ENCODE measurements around the gene SKAP1.

Gene SKAP1

DNA sequence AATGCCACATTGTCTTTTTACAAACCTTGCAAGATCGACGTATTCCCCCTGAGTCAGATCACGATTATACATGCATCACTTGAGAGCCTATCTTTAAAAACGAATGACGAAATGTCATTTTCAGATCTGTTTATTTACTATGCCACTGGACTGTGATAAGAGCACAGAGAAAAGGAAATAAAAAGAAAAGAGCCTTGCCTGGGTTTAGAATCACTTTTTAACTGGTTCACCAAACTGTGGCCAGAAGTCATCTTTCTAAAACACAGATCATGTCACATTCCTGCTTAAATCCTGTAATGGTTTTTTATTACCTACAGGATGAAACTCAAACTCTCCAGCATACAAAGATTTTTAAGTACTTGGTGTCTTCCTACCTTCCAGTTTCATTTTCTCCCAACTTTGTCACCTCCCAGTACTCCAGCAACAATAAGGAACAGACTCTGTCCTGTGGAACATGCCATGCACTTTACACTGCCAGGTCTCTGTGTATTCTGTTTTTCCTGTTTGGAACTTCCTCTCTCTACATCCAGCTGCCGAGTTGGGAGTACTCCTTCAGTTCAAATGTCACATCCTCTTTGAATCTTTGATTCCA is 231.0 kb downstream of the SKAP1 start:
- H3K27me3 ChIP-seq (ENCODE audit: insufficient read depth, low read length, poor library complexity, severe bottlenecking), result peaks cover 25% of the 10 kb centered on the region
- no peaks in the 10 kb centered on the region for H3F3A ChIP-seq (ENCODE audit: low read depth)
- no peaks in the 10 kb centered on the region for H3K9me2 ChIP-seq (replicated peaks; ENCODE audit: low read depth, low read length)
- no peaks in the 10 kb centered on the region for H4K20me1 ChIP-seq (ENCODE audit: insufficient read depth, low read length, poor library complexity, severe bottlenecking)
- H3K36me3 ChIP-seq (ENCODE audit: insufficient read depth, low read length), result no peaks in the 10 kb centered on the region
- no peaks in the 10 kb centered on the region for H3K9me3 ChIP-seq (ENCODE audit: insufficient read depth, low read depth, low read length)
- peak overlapping the region; percentile 40 for H3K4me2 ChIP-seq (ENCODE audit: low read depth, low read length, poor library complexity, severe bottlenecking)
- no peak overlapping the region for H2AFZ ChIP-seq (ENCODE audit: low read length)
- TF ChIP-seq, protein P1, sequence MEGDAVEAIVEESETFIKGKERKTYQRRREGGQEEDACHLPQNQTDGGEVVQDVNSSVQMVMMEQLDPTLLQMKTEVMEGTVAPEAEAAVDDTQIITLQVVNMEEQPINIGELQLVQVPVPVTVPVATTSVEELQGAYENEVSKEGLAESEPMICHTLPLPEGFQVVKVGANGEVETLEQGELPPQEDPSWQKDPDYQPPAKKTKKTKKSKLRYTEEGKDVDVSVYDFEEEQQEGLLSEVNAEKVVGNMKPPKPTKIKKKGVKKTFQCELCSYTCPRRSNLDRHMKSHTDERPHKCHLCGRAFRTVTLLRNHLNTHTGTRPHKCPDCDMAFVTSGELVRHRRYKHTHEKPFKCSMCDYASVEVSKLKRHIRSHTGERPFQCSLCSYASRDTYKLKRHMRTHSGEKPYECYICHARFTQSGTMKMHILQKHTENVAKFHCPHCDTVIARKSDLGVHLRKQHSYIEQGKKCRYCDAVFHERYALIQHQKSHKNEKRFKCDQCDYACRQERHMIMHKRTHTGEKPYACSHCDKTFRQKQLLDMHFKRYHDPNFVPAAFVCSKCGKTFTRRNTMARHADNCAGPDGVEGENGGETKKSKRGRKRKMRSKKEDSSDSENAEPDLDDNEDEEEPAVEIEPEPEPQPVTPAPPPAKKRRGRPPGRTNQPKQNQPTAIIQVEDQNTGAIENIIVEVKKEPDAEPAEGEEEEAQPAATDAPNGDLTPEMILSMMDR (conservative IDR thresholded peaks at IDR 0.05; ENCODE audit: low read length), result no peak
- TF ChIP-seq EZH2phosphoT487 (IDR thresholded peaks at IDR 0.05; ENCODE audit: borderline replicate concordance), result no peak
- H3K79me2 ChIP-seq (ENCODE audit: insufficient read depth, low read length), result no peaks in the 10 kb centered on the region
- H3K9ac ChIP-seq (ENCODE audit: low read depth, low read length, poor library complexity, severe bottlenecking), result no peak overlapping the region
- H3K4me3 ChIP-seq (ENCODE audit: low read length, poor library complexity, severe bottlenecking), result no peak overlapping the region
- peaks cover 7% of the 10 kb centered on the region for H3K4me1 ChIP-seq (ENCODE audit: insufficient read depth, low read length, poor library complexity, severe bottlenecking)

DNA sequence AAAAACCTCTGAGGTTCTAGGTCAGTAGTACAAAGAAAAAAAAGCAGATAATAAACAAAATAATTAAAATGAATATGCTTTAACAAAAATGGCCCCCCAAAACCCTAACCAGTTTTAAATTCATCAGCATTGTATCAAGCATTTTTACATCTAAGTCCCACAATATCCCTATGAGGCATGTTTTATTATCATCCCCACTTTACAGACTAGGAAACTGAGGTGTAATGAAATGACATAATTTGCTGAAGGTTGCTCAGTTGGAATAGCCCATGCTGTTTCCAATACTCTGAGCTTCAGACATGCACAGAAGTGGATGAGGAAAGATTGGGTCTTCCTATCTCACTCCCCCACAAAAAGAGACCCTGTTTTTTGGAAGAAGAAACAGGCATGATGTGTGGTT is 234.1 kb downstream of the SKAP1 start:
- Histone ChIP-seq H3K4me3 (ENCODE audit: low read length, poor library complexity, severe bottlenecking) (no peak overlapping the region), H3K9me2 (replicated peaks; ENCODE audit: low read depth, low read length) (no peaks in the 10 kb centered on the region), H3K4me1 (ENCODE audit: insufficient read depth, low read length, poor library complexity, severe bottlenecking) (peaks cover 22% of the 10 kb centered on the region), H3K9me3 (ENCODE audit: insufficient read depth, low read depth, low read length) (no peaks in the 10 kb centered on the region), H3K79me2 (ENCODE audit: insufficient read depth, low read length) (no peaks in the 10 kb centered on the region), H3F3A (ENCODE audit: low read depth) (peaks cover 7% of the 10 kb centered on the region; the same call in 1 of the 2 replicates), H4K20me1 (ENCODE audit: insufficient read depth, low read length, poor library complexity, severe bottlenecking) (no peaks in the 10 kb centered on the region), H3K9ac (ENCODE audit: low read depth, low read length, poor library complexity, severe bottlenecking) (no peak overlapping the region), H2AFZ (ENCODE audit: low read length) (no peak overlapping the region), H3K27me3 (ENCODE audit: insufficient read depth, low read length, poor library complexity, severe bottlenecking) (peaks cover 42% of the 10 kb centered on the region), H3K36me3 (ENCODE audit: insufficient read depth, low read length) (no peaks in the 10 kb centered on the region), H3K4me2 (ENCODE audit: low read depth, low read length, poor library complexity, severe bottlenecking) (no peak overlapping the region)
- TF ChIP-seq, protein P1 (conservative IDR thresholded peaks at IDR 0.05; ENCODE audit: low read length), result no peak
- no peak for TF ChIP-seq EZH2phosphoT487 (IDR thresholded peaks at IDR 0.05; ENCODE audit: borderline replicate concordance)

DNA sequence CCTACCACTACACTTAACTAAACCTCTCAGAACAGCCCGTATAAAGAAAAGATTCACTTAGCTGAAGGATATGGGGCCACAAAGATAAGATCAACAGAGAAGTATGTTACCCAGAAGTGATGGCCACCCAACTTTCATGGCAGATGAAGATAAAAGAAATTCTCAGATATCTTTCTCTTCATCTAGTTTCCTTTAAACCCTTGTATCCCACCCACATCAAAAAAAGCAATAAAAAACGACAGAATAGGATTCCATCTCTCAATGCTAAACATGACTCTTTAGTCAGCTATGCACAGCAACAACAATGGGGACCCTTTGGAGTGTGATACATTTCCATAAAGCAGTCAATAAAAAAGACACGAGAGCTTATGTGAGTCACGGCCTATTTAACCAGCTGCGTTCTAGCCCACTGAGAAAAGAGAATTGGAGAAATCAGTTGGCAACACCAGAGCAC is 235.9 kb downstream of the SKAP1 start:
- Histone ChIP-seq H3K79me2 (ENCODE audit: insufficient read depth, low read length) (no peaks in the 10 kb centered on the region), H3K4me3 (ENCODE audit: low read length, poor library complexity, severe bottlenecking) (peak overlapping the region; percentile 2), H3F3A (ENCODE audit: low read depth) (peaks cover 7% of the 10 kb centered on the region; the same call in 1 of the 2 replicates), H3K9me2 (replicated peaks; ENCODE audit: low read depth, low read length) (no peaks in the 10 kb centered on the region), H3K9me3 (ENCODE audit: insufficient read depth, low read depth, low read length) (no peaks in the 10 kb centered on the region), H3K9ac (ENCODE audit: low read depth, low read length, poor library complexity, severe bottlenecking) (no peak overlapping the region), H2AFZ (ENCODE audit: low read length) (no peak overlapping the region), H3K27me3 (ENCODE audit: insufficient read depth, low read length, poor library complexity, severe bottlenecking) (peaks cover 42% of the 10 kb centered on the region), H3K36me3 (ENCODE audit: insufficient read depth, low read length) (no peaks in the 10 kb centered on the region), H3K4me1 (ENCODE audit: insufficient read depth, low read length, poor library complexity, severe bottlenecking) (peaks cover 22% of the 10 kb centered on the region), H3K4me2 (ENCODE audit: low read depth, low read length, poor library complexity, severe bottlenecking) (peak overlapping the region; percentile 54), H4K20me1 (ENCODE audit: insufficient read depth, low read length, poor library complexity, severe bottlenecking) (no peaks in the 10 kb centered on the region)
- peak; percentile 91 for TF ChIP-seq EZH2phosphoT487 (IDR thresholded peaks at IDR 0.05; ENCODE audit: borderline replicate concordance)
- TF ChIP-seq, protein P1 (conservative IDR thresholded peaks at IDR 0.05; ENCODE audit: low read length), result no peak
